ENCODE measurements around the gene TMEM38A.
"Not testable (repeated sequence)": the region's sequence is repeated elsewhere in the genome, so short reads cannot be mapped to it uniquely, and the experiment has no call there.

Gene TMEM38A

GRCh38 chr19:16679811-16680210, 18.9 kb downstream of the TMEM38A start:
- DNase-seq: no peak

DNA sequence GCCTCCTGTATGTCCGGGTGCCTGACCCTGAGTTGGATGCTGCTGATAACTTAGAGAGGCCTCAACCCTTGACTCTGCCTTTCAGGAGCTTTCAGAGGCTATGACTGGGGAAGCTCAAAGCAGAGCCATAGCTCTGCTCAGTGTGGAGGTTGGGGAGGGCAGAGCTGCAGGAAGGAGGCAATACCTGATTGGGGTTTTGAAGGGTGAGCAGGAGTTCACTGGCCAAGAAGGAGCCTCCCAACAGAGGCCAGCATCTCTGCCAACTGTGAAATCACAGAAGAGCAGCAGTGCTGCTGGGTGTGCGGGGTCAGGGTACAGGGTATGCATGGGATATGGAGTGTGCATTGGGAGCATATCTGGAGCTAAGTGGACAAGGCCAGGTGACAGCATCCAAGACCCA, 21.6 kb downstream of the TMEM38A start:
- no peak for DNase-seq

DNA sequence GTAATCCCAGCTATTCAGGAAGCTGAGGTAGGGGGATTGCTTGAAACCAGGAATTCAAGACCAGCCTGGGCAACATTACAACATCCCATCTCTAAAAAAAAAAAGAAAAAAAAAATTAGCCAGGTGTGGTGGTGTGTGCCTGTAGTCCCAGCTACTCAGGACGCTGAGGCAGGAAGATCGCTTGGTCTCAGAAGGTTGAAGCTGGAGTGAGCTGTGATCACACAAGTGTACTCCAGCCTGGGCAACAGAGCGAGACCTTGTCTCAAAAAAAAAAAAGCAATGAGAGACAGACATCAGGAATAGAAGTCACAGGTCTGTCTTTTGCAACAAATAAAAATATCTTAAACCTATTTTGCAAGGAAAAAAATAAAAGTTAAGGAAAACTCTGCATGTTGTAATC, 23.3 kb downstream of the TMEM38A start:
- no peak for DNase-seq

GRCh38 chr19:16688084-16688483, 27.1 kb downstream of the TMEM38A start:
- DNase-seq: no peak

GRCh38 chr19:16698914-16699313, 38.0 kb downstream of the TMEM38A start:
- no peak for DNase-seq

DNA sequence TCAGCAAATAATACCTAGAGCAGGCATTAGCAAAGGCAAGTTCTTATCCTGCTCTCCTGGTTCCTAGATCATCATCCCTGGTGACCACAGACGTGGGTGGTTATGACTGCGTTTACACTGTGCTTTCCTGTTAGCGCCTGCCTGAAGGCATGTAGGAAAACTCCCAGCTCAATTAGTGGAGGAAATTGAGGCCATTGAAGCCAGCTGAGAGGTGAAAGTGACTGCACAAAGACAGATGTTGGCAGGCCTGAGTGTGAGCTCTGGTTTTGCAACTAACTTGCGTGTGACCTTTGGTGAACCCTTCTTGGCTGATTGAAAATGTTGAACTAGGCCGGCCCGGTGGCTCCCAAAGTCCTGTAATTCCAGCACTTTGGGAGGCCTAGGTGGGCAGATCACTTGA, 41.2 kb downstream of the TMEM38A start:
- DNase-seq: no peak

DNA sequence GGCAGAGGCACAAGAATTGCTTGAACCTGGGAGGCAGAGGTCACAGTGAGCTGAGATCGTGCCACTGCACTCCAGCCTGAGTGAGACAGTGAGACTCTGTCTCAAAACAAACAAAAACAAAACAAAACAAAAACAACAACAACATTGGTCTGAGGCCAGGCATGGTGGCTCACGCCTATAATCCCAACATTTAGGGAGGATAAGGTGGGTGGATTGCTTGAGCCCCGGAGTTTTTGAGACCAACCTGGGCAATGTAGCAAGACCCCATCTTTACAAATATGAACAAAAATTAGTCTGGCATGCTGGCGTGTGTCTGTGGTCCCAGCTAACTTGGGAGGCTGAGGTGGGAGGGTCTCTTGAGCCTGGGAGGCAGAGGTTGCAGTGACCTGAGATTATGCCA, 42.7 kb downstream of the TMEM38A start:
- DNase-seq: no peak

GRCh38 chr19:16710870-16711269, 49.9 kb downstream of the TMEM38A start:
- not testable (repeated sequence) for DNase-seq

DNA sequence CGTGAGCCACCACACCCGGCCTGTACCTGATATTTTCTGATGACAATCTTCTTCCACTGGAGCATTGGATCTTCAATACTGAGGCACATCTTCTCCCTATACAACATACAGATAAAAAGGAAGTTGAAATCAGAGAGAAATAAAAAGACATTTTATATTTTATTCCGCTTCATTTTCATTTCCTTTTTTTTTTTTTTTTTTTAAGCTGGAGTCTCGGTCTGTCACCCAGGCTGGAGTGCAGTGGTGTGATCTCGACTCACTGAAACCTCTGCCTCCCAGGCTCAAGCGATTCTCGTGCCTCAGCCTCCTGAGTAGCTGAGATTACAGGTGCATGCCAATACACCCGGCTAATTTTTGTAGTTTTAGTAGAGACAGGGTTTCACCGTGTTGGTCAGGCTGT, 51.4 kb downstream of the TMEM38A start:
- DNase-seq: not testable (repeated sequence)

- peak in 1 of 2 experiments; percentile 3 for DNase-seq
Observed at GRCh38 chr19:16714702-16715287, 53.9 kb downstream of the TMEM38A start.

GRCh38 chr19:16715611-16716010, 54.7 kb downstream of the TMEM38A start:
- no peak for DNase-seq

- DNase-seq: no peak
Observed at GRCh38 chr19:16721051-16721450, 60.1 kb downstream of the TMEM38A start.

GRCh38 chr19:16722591-16722990, 61.7 kb downstream of the TMEM38A start:
- no peak for DNase-seq

DNA sequence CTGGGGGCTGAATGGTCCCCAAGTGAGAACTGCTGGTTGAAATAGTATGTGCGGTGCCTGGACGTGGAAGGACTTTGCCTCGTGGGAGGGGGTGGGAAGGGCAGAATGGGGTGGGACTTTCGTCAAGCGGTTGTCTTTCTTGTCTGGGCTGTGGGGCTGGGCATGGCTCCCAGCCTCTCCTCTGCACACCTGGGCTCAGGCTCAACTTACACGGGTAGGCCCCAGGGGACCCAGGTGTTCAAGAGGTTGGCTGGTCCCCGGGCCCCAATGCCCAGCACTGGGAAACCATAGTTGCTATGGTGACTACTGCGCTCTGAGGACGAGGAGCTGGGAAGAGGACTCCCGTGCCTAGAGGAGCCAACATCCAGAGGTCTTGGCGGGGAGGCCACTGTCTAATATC, 66.0 kb downstream of the TMEM38A start:
- peak; percentile 40 to 85 for DNase-seq

GRCh38 chr19:16735650-16736266, 74.8 kb downstream of the TMEM38A start:
- not testable (repeated sequence) for DNase-seq

- no peak for DNase-seq
Observed at GRCh38 chr19:16736709-16737108, 75.8 kb downstream of the TMEM38A start.

GRCh38 chr19:16737911-16738310, 77.0 kb downstream of the TMEM38A start:
- no peak for DNase-seq

- DNase-seq: no peak
Observed at GRCh38 chr19:16739546-16739945, 78.6 kb downstream of the TMEM38A start.

All from NCI-H187 (cell line).